Astrocyte (in vitro differentiated cells and primary cell): ENCODE data around the gene MYL4. TPM values are rescaled to one million over a fixed set of nuclear protein-coding genes. Genes with fewer than 3 reads are reported as not detected.

Experiments
- DNase-seq: peaks from one replicate; pipeline ENCODE4 v3.0.0-alpha.2; 2010; ENCODE audit warnings: low read depth
- FAIRE-seq: peaks from 2 replicates; lab custom pipeline; 2011; peaks lifted over from hg19 to GRCh38; lab: Jason Lieb, UNC
- H2AFZ ChIP-seq: 2 replicates; pipeline ENCODE4 v1.6.0; 2012; ENCODE audit warnings: low read depth, low read length, inconsistent platforms
- H3K27ac ChIP-seq: 2 replicates; pipeline ENCODE4 v1.5.1; 2011; ENCODE audit warnings: low read depth, low read length, inconsistent platforms
- H3K27me3 ChIP-seq: 2 replicates; pipeline ENCODE4 v1.6.0; 2011; ENCODE audit warnings: low read length, inconsistent platforms; ENCODE audit not compliant: insufficient read depth
- H3K36me3 ChIP-seq: 2 replicates; pipeline ENCODE4 v1.5.1; 2011; ENCODE audit warnings: low read length, inconsistent platforms; ENCODE audit not compliant: insufficient read depth
- H3K4me1 ChIP-seq: 2 replicates; pipeline ENCODE4 v1.5.1; 2011; ENCODE audit warnings: low read length, inconsistent platforms; ENCODE audit not compliant: insufficient read depth
- H3K4me2 ChIP-seq: 2 replicates; pipeline ENCODE4 v1.6.0; 2012; ENCODE audit warnings: low read length, inconsistent platforms
- H3K4me3 ChIP-seq: 2 replicates; pipeline ENCODE4 v1.5.1; 2011; ENCODE audit warnings: low read depth, mild to moderate bottlenecking, low read length, inconsistent platforms; ENCODE audit not compliant: insufficient read depth
- H3K79me2 ChIP-seq: 2 replicates; pipeline ENCODE4 v1.6.0; 2012; ENCODE audit warnings: mild to moderate bottlenecking, low read length, inconsistent platforms; ENCODE audit not compliant: insufficient read depth
- H3K9ac ChIP-seq: 2 replicates; pipeline ENCODE4 v1.6.0; 2012; ENCODE audit warnings: mild to moderate bottlenecking, low read length, inconsistent platforms
- H3K9me3 ChIP-seq: 2 replicates; pipeline ENCODE4 v1.5.1; 2012; ENCODE audit warnings: low read depth, mild to moderate bottlenecking, low read length, inconsistent platforms; ENCODE audit not compliant: insufficient read depth
- H4K20me1 ChIP-seq: 2 replicates; pipeline ENCODE4 v1.6.0; 2012; ENCODE audit warnings: low read length, inconsistent platforms; ENCODE audit not compliant: insufficient read depth
- H3K27ac Mint-ChIP-seq: one replicate; pipeline ENCODE4 v1.8.0; 2021; ENCODE audit warnings: mild to moderate bottlenecking, mixed read lengths; ENCODE audit not compliant: unreplicated experiment
- H3K27me3 Mint-ChIP-seq: one replicate; pipeline ENCODE4 v1.8.0; 2021; ENCODE audit warnings: low read depth, mixed read lengths; ENCODE audit not compliant: unreplicated experiment
- H3K36me3 Mint-ChIP-seq: one replicate; pipeline ENCODE4 v1.8.0; 2021; ENCODE audit warnings: low read depth, mixed read lengths; ENCODE audit not compliant: unreplicated experiment
- H3K4me1 Mint-ChIP-seq: one replicate; pipeline ENCODE4 v1.8.0; 2021; ENCODE audit warnings: low read depth, mixed read lengths; ENCODE audit not compliant: unreplicated experiment
- H3K4me3 Mint-ChIP-seq: one replicate; pipeline ENCODE4 v1.8.0; 2021; ENCODE audit warnings: mild to moderate bottlenecking, moderate library complexity, mixed read lengths; ENCODE audit not compliant: unreplicated experiment
- H3K9me3 Mint-ChIP-seq: one replicate; pipeline ENCODE4 v1.8.0; 2021; ENCODE audit warnings: mild to moderate bottlenecking, mixed read lengths; ENCODE audit not compliant: unreplicated experiment
- CTCF ChIP-seq: IDR thresholded peaks from 2 replicates; pipeline ENCODE4 v1.5.1; 2011; ENCODE audit warnings: low read depth, mild to moderate bottlenecking, inconsistent platforms, low read length, moderate library complexity; ENCODE audit not compliant: insufficient read depth
- EZH2 ChIP-seq: IDR thresholded peaks from 2 replicates; pipeline ENCODE4 v1.6.1; 2012; ENCODE audit warnings: mild to moderate bottlenecking, low read length, inconsistent platforms; ENCODE audit not compliant: insufficient read depth
- total RNA-seq: library from RNA; stranded (reverse); gene quantifications from 2 replicates; pipeline ENCODE4 v1.2.1, GENCODE V29; 2021

Gene MYL4
- total RNA-seq, 1 donor from 2014 or later: 22.7 TPM

- Mint-ChIP-seq H3K27ac (no peak overlapping the region), H3K9me3 (no peaks in the 10 kb centered on the region), H3K36me3 (peaks cover 9% of the 10 kb centered on the region), H3K4me3 (no peak overlapping the region), H3K4me1 (peaks cover 10% of the 10 kb centered on the region), H3K27me3 (no peaks in the 10 kb centered on the region)
- no peak for TF ChIP-seq CTCF
- TF ChIP-seq EZH2: no peak
- H4K20me1 ChIP-seq: peaks cover 71% of the 10 kb centered on the region
- FAIRE-seq (no peak), DNase-seq (no peak)
- peaks cover 99% of the 10 kb centered on the region for H3K79me2 ChIP-seq
- no peaks in the 10 kb centered on the region for H3K27me3 ChIP-seq
- H2AFZ ChIP-seq: no peak overlapping the region
- H3K4me2 ChIP-seq: no peak overlapping the region
- H3K36me3 ChIP-seq: peaks cover 32% of the 10 kb centered on the region
- H3K9me3 ChIP-seq: no peaks in the 10 kb centered on the region
- H3K9ac ChIP-seq: no peak overlapping the region
- no peaks in the 10 kb centered on the region for H3K4me1 ChIP-seq
- no peak overlapping the region for H3K4me3 ChIP-seq
- no peak overlapping the region for H3K27ac ChIP-seq
Observed at GRCh38 chr17:47176389-47176826, 32.7 kb upstream of the MYL4 start.

GRCh38 chr17:47177261-47177660 is 31.9 kb upstream of the MYL4 start:
- H3K36me3 ChIP-seq: peaks cover 32% of the 10 kb centered on the region
- H2AFZ ChIP-seq: no peak overlapping the region
- H3K4me1 ChIP-seq: no peaks in the 10 kb centered on the region
- Mint-ChIP-seq H3K4me3 (no peak overlapping the region), H3K27me3 (no peaks in the 10 kb centered on the region), H3K9me3 (no peaks in the 10 kb centered on the region), H3K36me3 (peaks cover 9% of the 10 kb centered on the region), H3K27ac (no peak overlapping the region), H3K4me1 (peaks cover 9% of the 10 kb centered on the region)
- FAIRE-seq: no peak
- no peaks in the 10 kb centered on the region for H3K27me3 ChIP-seq
- H3K79me2 ChIP-seq: peaks cover 99% of the 10 kb centered on the region
- no peak overlapping the region for H3K27ac ChIP-seq
- H4K20me1 ChIP-seq: peaks cover 70% of the 10 kb centered on the region
- TF ChIP-seq EZH2 (no peak), CTCF (no peak)
- no peak overlapping the region for H3K4me3 ChIP-seq
- H3K9ac ChIP-seq: no peak overlapping the region
- H3K4me2 ChIP-seq: no peak overlapping the region
- no peak for DNase-seq
- no peaks in the 10 kb centered on the region for H3K9me3 ChIP-seq

- no peak overlapping the region for H3K9ac ChIP-seq
- no peaks in the 10 kb centered on the region for H3K9me3 Mint-ChIP-seq
- H2AFZ ChIP-seq: no peak overlapping the region
- H4K20me1 ChIP-seq: peaks cover 72% of the 10 kb centered on the region
- H3K4me3 Mint-ChIP-seq: no peak overlapping the region
- H3K4me2 ChIP-seq: no peak overlapping the region
- H3K4me3 ChIP-seq: no peak overlapping the region
- H3K27ac Mint-ChIP-seq: no peak overlapping the region
- no peaks in the 10 kb centered on the region for H3K4me1 ChIP-seq
- peaks cover 7% of the 10 kb centered on the region for H3K4me1 Mint-ChIP-seq
- peaks cover 27% of the 10 kb centered on the region for H3K36me3 ChIP-seq
- FAIRE-seq (no peak), DNase-seq (no peak)
- no peaks in the 10 kb centered on the region for H3K9me3 ChIP-seq
- no peak for TF ChIP-seq EZH2
- TF ChIP-seq CTCF: no peak
- H3K79me2 ChIP-seq: peaks cover 100% of the 10 kb centered on the region
- no peaks in the 10 kb centered on the region for H3K27me3 Mint-ChIP-seq
- H3K27me3 ChIP-seq: no peaks in the 10 kb centered on the region
- H3K27ac ChIP-seq: no peak overlapping the region
- peaks cover 9% of the 10 kb centered on the region for H3K36me3 Mint-ChIP-seq
Observed at GRCh38 chr17:47179141-47179540, 30.0 kb upstream of the MYL4 start.
